Ishikawa (cell line): ENCODE measurements around the gene TMEM244.

Source experiments
- CEBPB ChIP-seq: IDR thresholded peaks from 2 replicates; pipeline ENCODE4 v1.6.1; 2012
- EGR1 ChIP-seq: IDR thresholded peaks from 2 replicates; pipeline ENCODE4 v1.6.1; 2012
- TAF1 ChIP-seq: IDR thresholded peaks from 2 replicates; pipeline ENCODE4 v1.6.1; 2012; ENCODE audit warnings: low read depth, mild to moderate bottlenecking

GRCh38 chr6:129903082-129903481, 42.0 kb upstream of the TMEM244 start:
- TF ChIP-seq EGR1: no peak
- no peak for TF ChIP-seq CEBPB
- no peak for TF ChIP-seq TAF1
